Upper lobe of right lung (tissue), 1 donor: Measurements from ENCODE around the gene ARHGAP44. TPM values are rescaled to one million over a fixed set of nuclear protein-coding genes. Genes with fewer than 3 reads are reported as not detected.
A peak's percentile ranks its signal among the peaks of the same experiment; 100 is the strongest.

ENCODE experiments used
- ATAC-seq: fragments of 200-7000 bp; cut with Tn5 transposase; one replicate; pipeline ENCODE4 v1.9.1; 2020; ENCODE audit warnings: mild to moderate bottlenecking, moderate library complexity
- DNase-seq: peaks from one replicate; pipeline ENCODE4 v3.0.0-alpha.2; 2020
- H3K27ac ChIP-seq: fragments of 200-600 bp; one replicate; pipeline ENCODE4 v1.8.0; 2022
- H3K27me3 ChIP-seq: fragments of 200-600 bp; one replicate; pipeline ENCODE4 v1.8.0; 2022; ENCODE audit warnings: mild to moderate bottlenecking
- H3K36me3 ChIP-seq: fragments of 200-600 bp; one replicate; pipeline ENCODE4 v1.8.0; 2022
- H3K4me1 ChIP-seq: fragments of 200-600 bp; one replicate; pipeline ENCODE4 v1.8.0; 2022
- H3K4me3 ChIP-seq: fragments of 200-600 bp; one replicate; pipeline ENCODE4 v1.8.0; 2022; ENCODE audit warnings: mild to moderate bottlenecking
- H3K9me3 ChIP-seq: fragments of 200-600 bp; one replicate; pipeline ENCODE4 v1.8.0; 2022
- CTCF ChIP-seq: fragments of 200-600 bp; IDR thresholded peaks from one replicate; pipeline ENCODE4 v1.8.0; 2022; ENCODE audit warnings: antibody characterized with exemption
- intact Hi-C: fragments of 100-400 bp; cut with DNase I; formaldehyde crosslinking; loops from one replicate; pipeline ENCODE4 v1.11.0; 2022
- total RNA-seq: library from RNA; stranded (reverse); fragmentation: NEBNext Ultra II Directional; extraction: Animal tissue kit (Norgen Biotek cat#: 25700); gene quantifications from one replicate; pipeline ENCODE4 v1.2.1, GENCODE V29; 2021
- donor health status: DM: no; HTN: yes; CAD: no; lungs with severe emphysema.

The ARHGAP44 gene
- total RNA-seq, 1 donor from 2014 or later = 41.2 TPM

DNA sequence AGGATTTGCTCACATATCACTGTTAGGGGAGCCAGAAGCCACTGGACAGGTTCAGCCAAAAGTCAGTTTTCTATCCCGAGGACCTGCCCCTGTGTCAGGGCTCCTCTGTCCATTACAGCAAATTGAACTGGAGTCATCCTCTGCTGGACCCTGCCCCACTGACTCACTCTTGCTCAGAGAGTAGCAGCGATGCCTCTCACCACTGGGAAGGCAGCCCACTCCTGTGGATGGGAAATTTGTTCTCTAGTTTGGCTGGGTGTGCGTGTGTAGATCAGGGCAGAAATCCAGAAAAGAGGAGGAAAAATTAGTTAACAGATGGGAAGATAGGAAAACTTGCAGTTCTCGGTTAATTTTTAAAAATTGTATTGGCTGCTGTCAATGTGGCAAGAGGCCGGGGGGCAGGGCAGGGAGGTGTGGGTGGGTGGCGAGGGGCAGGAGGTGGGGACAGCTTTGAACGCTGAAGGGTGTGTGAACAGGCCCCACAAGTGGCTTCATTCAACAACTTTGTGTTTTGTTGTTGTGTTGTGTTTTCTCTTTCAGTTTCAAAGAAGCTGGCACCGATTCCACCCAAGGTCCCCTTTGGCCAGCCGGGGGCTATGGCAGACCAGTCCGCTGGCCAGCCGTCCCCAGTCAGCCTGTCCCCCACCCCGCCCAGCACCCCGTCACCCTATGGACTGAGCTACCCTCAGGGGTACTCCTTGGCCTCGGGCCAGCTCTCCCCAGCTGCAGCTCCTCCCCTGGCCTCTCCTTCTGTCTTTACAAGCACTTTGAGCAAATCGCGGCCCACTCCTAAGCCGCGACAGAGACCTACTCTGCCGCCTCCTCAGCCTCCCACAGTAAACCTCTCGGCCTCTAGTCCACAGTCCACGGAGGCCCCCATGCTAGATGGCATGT is 194.9 kb downstream of the ARHGAP44 start:
- H3K27ac ChIP-seq = no peak overlapping the region
- DNase-seq (no peak), ATAC-seq (peak; percentile 19)
- H3K27me3 ChIP-seq = no peaks in the 10 kb centered on the region
- H3K36me3 ChIP-seq = no peaks in the 10 kb centered on the region
- TF ChIP-seq CTCF = no peak
- intact Hi-C loops = no loop called here
- peak overlapping the region; percentile 15 for H3K4me3 ChIP-seq
- no peaks in the 10 kb centered on the region for H3K4me1 ChIP-seq
- no peaks in the 10 kb centered on the region for H3K9me3 ChIP-seq

- H3K9me3 ChIP-seq = no peaks in the 10 kb centered on the region
- H3K36me3 ChIP-seq = peaks cover 3% of the 10 kb centered on the region
- no peak for DNase-seq
- H3K4me1 ChIP-seq = no peaks in the 10 kb centered on the region
- no peaks in the 10 kb centered on the region for H3K27me3 ChIP-seq
- ATAC-seq = no peak
- H3K4me3 ChIP-seq = no peak overlapping the region
- intact Hi-C loops = no loop called here
- TF ChIP-seq CTCF = no peak
- no peak overlapping the region for H3K27ac ChIP-seq
Observed at GRCh38 chr17:12985431-12986293, 196.4 kb downstream of the ARHGAP44 start.

DNA sequence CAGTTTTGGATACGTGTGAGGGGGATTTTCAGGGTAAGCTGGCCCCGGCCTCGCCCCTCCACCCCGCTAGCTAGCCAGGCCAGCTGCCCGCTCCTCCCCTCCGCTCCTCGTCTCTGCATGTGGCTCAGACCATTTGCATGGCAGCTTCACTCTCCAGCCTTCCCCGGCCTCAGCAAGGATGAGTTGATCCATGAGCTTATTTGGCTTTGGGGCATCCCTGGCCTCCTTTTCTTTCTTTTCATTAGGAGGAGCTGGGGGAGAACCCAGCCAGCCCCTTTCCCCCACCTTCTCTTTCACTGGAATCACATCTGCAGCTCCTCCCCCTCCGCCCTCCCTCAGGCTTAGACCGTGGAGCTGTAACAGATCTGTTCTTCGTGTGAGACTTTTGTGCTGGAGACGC is 197.8 kb downstream of the ARHGAP44 start:
- Histone ChIP-seq H3K9me3 (no peaks in the 10 kb centered on the region), H3K4me3 (no peak overlapping the region), H3K4me1 (no peaks in the 10 kb centered on the region), H3K27me3 (no peaks in the 10 kb centered on the region), H3K36me3 (peaks cover 18% of the 10 kb centered on the region), H3K27ac (no peak overlapping the region)
- intact Hi-C loops = no loop called here
- DNase-seq = no peak
- no peak for ATAC-seq
- no peak for TF ChIP-seq CTCF

- ATAC-seq = no peak
- Histone ChIP-seq H3K9me3 (no peaks in the 10 kb centered on the region), H3K4me3 (no peak overlapping the region), H3K36me3 (peaks cover 49% of the 10 kb centered on the region), H3K4me1 (no peaks in the 10 kb centered on the region), H3K27me3 (no peaks in the 10 kb centered on the region), H3K27ac (no peak overlapping the region)
- DNase-seq = no peak
- no peak for TF ChIP-seq CTCF
- intact Hi-C loops = no loop called here
Observed at GRCh38 chr17:12990041-12990808, 200.9 kb downstream of the ARHGAP44 start.

- H3K27me3 ChIP-seq = no peaks in the 10 kb centered on the region
- ATAC-seq (no peak), DNase-seq (no peak)
- no peaks in the 10 kb centered on the region for H3K4me1 ChIP-seq
- H3K9me3 ChIP-seq = no peaks in the 10 kb centered on the region
- intact Hi-C loops = no loop called here
- no peak for TF ChIP-seq CTCF
- peaks cover 56% of the 10 kb centered on the region for H3K36me3 ChIP-seq
- no peak overlapping the region for H3K27ac ChIP-seq
- no peak overlapping the region for H3K4me3 ChIP-seq
Observed at GRCh38 chr17:12990926-12991325, 201.6 kb downstream of the ARHGAP44 start.
